Brain microvascular endothelial cell (primary cell): ENCODE results near the gene EDDM13.

ENCODE experiments used
- DNase-seq: peaks from one replicate; pipeline ENCODE4 v3.0.0-alpha.2; 2020
- H3K27ac ChIP-seq: fragments of 250-450 bp; sonication (Bioruptor Pico); 2 replicates; pipeline ENCODE4 v1.5.1; 2020; ENCODE audit warnings: mild to moderate bottlenecking, moderate library complexity
- H3K27me3 ChIP-seq: fragments of 250-450 bp; sonication (Bioruptor Pico); replicated peaks from 2 replicates; pipeline ENCODE4 v1.5.1; 2020; ENCODE audit warnings: mild to moderate bottlenecking
- H3K36me3 ChIP-seq: fragments of 250-450 bp; sonication (Bioruptor Pico); replicated peaks from 2 replicates; pipeline ENCODE4 v1.5.1; 2020; ENCODE audit warnings: mild to moderate bottlenecking
- H3K4me3 ChIP-seq: 2 replicates; pipeline ENCODE4 v1.5.1; 2011; ENCODE audit warnings: low read depth, mild to moderate bottlenecking, control low read depth, low read length, moderate library complexity
- in situ Hi-C: cut with HindIII; loops from 2 replicates; pipeline ENCODE4 v1.10.0; 2017; ENCODE audit warnings: low sequenced_read_pairs, low pct_ligation_motif_present
- TF ChIP-seq, protein P1 (sequence below): IDR thresholded peaks from 2 replicates; pipeline ENCODE4 v1.5.1; 2011; ENCODE audit warnings: low read depth, mild to moderate bottlenecking, moderate library complexity, low read length, control low read depth, inconsistent platforms; ENCODE audit errors: missing control alignments

EDDM13 gene

DNA sequence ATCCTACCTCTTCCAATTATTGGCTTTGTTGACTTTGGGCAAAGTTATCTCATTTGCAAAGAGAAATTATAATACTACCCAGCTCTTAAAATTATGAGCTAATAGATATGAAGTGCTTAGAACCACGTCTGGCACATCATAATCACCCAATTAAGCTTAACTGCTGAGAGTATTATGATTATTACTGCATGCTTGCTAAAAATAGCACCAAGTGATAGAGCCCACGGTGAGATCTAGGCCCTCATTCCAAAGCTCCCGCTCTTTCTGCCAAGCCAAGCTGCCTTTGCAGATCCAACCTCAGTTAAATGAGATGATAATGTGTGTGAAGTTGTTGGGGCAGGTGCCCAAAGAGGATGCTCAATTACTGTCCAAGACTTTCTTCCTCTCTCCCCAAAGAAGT, 6.5 kb upstream of the EDDM13 start:
- TF ChIP-seq, protein P1, sequence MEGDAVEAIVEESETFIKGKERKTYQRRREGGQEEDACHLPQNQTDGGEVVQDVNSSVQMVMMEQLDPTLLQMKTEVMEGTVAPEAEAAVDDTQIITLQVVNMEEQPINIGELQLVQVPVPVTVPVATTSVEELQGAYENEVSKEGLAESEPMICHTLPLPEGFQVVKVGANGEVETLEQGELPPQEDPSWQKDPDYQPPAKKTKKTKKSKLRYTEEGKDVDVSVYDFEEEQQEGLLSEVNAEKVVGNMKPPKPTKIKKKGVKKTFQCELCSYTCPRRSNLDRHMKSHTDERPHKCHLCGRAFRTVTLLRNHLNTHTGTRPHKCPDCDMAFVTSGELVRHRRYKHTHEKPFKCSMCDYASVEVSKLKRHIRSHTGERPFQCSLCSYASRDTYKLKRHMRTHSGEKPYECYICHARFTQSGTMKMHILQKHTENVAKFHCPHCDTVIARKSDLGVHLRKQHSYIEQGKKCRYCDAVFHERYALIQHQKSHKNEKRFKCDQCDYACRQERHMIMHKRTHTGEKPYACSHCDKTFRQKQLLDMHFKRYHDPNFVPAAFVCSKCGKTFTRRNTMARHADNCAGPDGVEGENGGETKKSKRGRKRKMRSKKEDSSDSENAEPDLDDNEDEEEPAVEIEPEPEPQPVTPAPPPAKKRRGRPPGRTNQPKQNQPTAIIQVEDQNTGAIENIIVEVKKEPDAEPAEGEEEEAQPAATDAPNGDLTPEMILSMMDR, result no peak
- no peaks in the 10 kb centered on the region for H3K36me3 ChIP-seq
- no peak overlapping the region for H3K4me3 ChIP-seq
- no peak overlapping the region for H3K27ac ChIP-seq
- no peak for DNase-seq
- in situ Hi-C loops, result no loop called here
- H3K27me3 ChIP-seq, result no peaks in the 10 kb centered on the region

DNA sequence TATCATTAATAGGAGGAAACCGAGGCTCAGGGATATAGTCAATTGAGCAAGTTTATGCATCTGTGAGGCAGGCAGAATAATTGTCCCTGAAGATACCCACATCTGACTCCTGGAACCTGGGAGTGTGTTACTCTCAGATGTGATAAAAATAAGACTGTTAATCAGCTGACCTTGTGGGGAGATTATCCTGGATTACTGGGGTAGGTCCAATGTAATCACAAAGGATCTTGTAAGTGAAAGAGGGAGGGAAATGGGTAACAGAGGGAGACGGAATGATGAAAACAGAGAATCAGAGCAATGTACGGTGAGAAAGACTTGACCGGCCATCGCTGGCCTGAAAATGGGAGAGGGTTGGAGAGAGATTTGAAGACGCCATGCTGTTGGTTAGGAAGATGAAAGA, 3.2 kb upstream of the EDDM13 start:
- in situ Hi-C loops, result no loop called here
- no peak overlapping the region for H3K4me3 ChIP-seq

DNA sequence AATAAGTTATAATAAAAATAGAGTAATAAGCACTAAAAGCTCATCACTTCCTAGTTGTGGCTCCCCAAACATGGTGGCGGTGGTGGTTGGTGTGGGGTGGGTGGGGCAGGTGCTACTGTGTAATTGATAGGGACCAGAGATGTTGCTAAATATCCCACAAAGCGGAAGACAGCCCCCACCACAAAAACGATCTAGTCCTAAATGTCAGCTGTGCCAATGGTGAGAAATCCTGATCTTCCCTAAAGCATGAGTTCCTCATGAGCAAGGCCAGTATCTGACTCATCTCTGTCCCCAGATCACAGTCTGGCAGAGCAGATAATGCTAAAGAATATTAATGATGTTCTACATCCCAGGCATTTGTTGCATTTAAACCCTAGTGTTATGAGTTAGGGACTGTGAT, 1.9 kb upstream of the EDDM13 start:
- Histone ChIP-seq H3K4me3 (no peak overlapping the region), H3K27me3 (no peaks in the 10 kb centered on the region), H3K36me3 (no peaks in the 10 kb centered on the region), H3K27ac (no peak overlapping the region)
- DNase-seq, result no peak
- in situ Hi-C loops, result no loop called here
- TF ChIP-seq, protein P1, result no peak

More for the DNA sequence above, 3.2 kb upstream of the EDDM13 start:
- H3K27me3 ChIP-seq, result no peaks in the 10 kb centered on the region
- TF ChIP-seq, protein P1, result no peak
- H3K36me3 ChIP-seq, result no peaks in the 10 kb centered on the region
- H3K27ac ChIP-seq, result no peak overlapping the region
- no peak for DNase-seq

DNA sequence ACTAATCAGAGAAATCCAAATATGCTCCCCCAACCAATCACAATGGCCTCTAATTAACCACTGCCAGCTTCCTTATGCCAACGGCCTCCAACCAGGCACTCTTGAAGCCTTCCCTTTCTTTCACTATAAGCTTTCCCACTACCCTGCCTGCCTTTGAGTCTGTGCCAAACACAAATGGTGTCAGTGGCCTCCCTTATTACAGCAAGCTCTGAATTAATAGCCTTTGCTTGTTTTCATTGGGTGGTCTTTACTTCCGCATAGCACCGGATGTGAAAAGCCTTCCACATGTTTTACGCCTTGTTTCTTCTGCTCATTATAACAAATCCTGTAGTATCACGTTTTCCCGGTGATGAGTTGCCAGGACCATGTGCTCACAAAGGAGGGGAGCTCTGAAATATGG, 1.4 kb upstream of the EDDM13 start:
- TF ChIP-seq, protein P1, result no peak

DNA sequence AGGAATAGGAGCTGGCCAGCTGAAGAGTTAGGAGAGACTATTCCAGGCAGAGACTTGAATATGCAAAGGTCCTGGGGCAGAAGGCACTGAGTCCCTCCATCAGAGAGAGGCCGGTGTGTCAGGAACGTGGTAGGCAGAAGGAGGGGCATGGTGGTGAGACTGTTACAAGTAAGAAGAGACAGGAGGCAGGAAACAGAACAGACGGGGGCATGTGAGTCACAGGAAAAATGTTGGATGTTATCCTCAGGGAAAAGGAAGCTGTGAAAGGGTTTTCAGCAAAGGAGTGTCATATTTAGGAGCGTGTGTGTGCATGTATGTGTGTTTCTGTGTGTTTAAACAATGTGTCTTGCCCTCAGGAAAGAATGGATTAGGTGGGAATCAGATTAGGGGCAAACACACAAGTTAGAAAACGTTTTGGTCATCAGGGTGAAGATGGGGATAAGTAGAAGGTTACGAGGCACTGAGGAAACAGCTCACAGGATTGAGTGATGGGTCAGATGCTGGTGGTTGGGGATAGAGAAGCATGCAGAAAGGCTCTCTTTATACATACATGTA, 1.1 kb downstream of the EDDM13 start:
- peak; percentile 45 for DNase-seq
- Histone ChIP-seq H3K36me3 (no peaks in the 10 kb centered on the region), H3K4me3 (no peak overlapping the region), H3K27ac (no peak overlapping the region), H3K27me3 (no peaks in the 10 kb centered on the region)
- in situ Hi-C loops, result no loop called here
- TF ChIP-seq, protein P1, result no peak

More for the DNA sequence above, 1.4 kb upstream of the EDDM13 start:
- no peak overlapping the region for H3K4me3 ChIP-seq
- no peaks in the 10 kb centered on the region for H3K36me3 ChIP-seq
- DNase-seq, result no peak
- in situ Hi-C loops, result no loop called here
- H3K27me3 ChIP-seq, result no peaks in the 10 kb centered on the region
- H3K27ac ChIP-seq, result no peak overlapping the region

DNA sequence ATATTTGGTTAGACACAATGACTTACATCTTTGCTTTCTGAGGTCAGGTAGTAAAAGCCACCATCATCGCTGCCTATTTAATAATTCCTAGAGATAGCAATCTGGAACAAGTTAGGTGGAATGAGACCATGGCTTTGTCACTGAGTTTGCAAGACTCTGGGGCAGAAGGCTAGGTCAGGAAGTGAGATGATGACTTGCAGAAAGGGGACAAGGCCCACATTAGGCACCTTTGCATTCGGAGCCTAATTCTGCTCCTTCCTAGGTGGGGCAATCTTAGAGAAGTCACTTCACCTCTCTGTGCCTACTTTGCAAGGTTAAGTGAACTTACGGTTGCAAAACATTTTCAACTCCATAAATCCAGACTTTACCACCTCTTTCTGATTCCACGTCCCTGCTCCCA, 10.3 kb downstream of the EDDM13 start:
- DNase-seq, result no peak
- Histone ChIP-seq H3K27me3 (no peaks in the 10 kb centered on the region), H3K36me3 (no peaks in the 10 kb centered on the region), H3K27ac (no peak overlapping the region), H3K4me3 (no peak overlapping the region)
- in situ Hi-C loops, result no loop called here
- TF ChIP-seq, protein P1, result no peak
